Hindlimb muscle (tissue), 1 donor: ENCODE measurements around the gene SNX21. TPM values are rescaled to one million over a fixed set of nuclear protein-coding genes. Genes with fewer than 3 reads are reported as not detected.
"Not testable (repeated sequence)": the region's sequence is repeated elsewhere in the genome, so short reads cannot be mapped to it uniquely, and the experiment has no call there.

ENCODE experiments used
- DNase-seq: peaks from one replicate; pipeline ENCODE4 v3.0.0-alpha.2; 2013
- polyA plus RNA-seq: library from polyadenylated mRNA; unstranded; fragments of 120-200 nt; gene quantifications from one replicate; pipeline ENCODE4 v1.2.1, GENCODE V29; 2013; ENCODE audit not compliant: insufficient read length

The SNX21 gene
- polyA plus RNA-seq, 1 donor = 34.7 TPM

GRCh38 chr20:45851501-45851900 lies 17.9 kb downstream of the SNX21 start:
- DNase-seq = no peak

DNA sequence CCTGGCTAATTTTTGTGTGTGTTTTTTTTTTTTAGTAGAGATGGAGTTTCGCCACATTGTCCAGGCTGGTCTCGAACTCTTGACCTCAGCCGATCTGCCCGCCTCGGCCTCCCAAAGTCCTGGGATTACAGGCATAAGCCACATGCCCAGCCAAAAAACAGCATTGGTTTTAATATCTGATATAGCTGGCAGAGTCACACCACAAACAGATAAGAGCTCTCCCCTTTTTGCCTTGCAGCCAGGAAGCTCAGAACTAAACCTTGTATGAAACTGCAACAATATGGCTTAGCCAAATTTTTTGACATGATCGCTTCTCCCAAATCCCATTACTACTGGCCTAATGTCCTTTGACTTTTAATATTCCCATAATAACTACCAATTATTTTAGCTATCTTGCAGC lies 18.7 kb downstream of the SNX21 start:
- no peak for DNase-seq

- DNase-seq = no peak
Observed at GRCh38 chr20:45853484-45853883, 19.9 kb downstream of the SNX21 start.

GRCh38 chr20:45857114-45857881 lies 23.7 kb downstream of the SNX21 start, which contains the start of the genes ACOT8 and ZSWIM3:
Gene ACOT8 (minus strand): TSS chr20:45857392. CDS start chr20:45857315, 77 bp downstream.
Gene ZSWIM3 (plus strand): TSS chr20:45857614. CDS start chr20:45857826, 212 bp downstream.
- peak; percentile 100 for DNase-seq

- DNase-seq = no peak
Observed at GRCh38 chr20:45857882-45858216, 24.2 kb downstream of the SNX21 start.

DNA sequence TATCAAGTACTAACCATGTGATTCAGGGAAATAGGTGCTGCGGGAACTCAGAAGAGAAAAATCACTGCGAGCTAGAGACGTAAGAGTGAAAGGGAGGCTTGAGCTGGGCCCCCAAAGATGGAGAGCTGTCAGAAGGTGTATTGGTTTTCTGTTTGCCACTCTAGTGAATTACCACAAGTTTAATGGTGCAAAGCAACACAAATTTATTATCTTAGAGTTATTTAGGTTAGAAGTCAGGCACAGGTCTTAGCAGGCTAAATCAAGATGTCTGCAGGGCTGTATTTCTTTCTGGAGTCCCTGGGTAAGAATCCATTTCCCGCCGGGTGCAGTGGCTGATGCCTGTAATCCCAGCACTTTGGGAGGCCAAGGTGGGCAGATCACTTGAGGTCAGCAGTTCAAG lies 26.3 kb downstream of the SNX21 start:
- DNase-seq = no peak

DNA sequence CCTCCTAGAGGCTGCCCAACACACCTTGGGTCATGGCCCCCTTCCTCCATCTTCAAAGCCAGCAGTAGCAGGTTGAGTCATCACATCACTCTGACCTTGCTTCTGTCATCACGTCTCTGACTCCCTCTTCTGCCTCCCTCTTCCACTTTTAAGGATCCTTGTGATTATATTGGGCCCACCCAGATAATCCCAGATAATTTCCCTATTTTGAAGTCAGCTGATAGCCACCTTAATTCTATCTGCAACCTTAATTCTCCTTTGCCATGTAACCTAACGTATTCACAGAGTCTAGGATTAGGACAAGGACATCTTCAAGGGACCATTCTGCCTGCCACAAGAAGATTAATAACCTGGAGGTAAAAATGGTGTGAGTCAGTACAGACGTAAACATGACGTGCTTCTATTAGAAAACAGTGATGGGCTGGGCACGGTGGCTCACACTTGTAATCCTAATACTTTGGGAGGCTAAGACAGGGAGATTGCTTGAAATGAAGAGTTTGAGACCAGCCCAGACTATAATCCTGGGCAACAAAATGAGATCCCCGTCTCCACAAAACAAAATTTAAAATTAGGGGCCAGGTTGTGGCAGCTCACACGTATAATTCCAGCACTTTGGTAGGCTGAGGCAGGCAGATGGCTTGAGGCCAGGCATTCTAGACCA lies 27.1 kb downstream of the SNX21 start:
- no peak for DNase-seq

- no peak for DNase-seq
Observed at GRCh38 chr20:45861221-45862075, 27.8 kb downstream of the SNX21 start.

GRCh38 chr20:45863543-45864470 lies 30.2 kb downstream of the SNX21 start:
- DNase-seq = no peak

DNA sequence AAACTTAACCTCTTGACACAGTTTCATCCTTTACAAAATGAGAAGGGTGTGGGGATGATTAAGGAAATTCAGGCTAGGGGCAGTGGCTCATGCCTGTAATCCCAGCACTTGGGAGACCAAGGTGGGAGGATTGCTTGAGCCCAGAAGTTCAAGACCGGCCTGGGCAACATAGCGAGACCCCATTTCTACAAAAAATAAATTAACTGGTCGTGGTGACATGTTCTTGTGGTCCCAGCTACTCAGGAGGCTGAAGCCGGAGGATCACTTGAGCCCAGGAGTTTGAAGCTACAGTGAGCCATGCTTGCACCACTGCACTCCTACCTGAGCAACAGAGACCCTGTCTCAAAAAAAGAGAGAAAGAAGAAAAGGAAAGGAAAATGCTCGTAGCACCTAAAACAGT lies 32.9 kb downstream of the SNX21 start:
- no peak for DNase-seq

- no peak for DNase-seq
Observed at GRCh38 chr20:45867136-45867818, 33.7 kb downstream of the SNX21 start.

- DNase-seq = no peak
Observed at GRCh38 chr20:45867819-45868176, 34.2 kb downstream of the SNX21 start.

GRCh38 chr20:45872626-45873025 lies 39.0 kb downstream of the SNX21 start:
- no peak for DNase-seq

GRCh38 chr20:45873409-45874103 lies 40.0 kb downstream of the SNX21 start:
- DNase-seq = no peak

GRCh38 chr20:45874104-45874481 lies 40.5 kb downstream of the SNX21 start:
- not testable (repeated sequence) for DNase-seq

DNA sequence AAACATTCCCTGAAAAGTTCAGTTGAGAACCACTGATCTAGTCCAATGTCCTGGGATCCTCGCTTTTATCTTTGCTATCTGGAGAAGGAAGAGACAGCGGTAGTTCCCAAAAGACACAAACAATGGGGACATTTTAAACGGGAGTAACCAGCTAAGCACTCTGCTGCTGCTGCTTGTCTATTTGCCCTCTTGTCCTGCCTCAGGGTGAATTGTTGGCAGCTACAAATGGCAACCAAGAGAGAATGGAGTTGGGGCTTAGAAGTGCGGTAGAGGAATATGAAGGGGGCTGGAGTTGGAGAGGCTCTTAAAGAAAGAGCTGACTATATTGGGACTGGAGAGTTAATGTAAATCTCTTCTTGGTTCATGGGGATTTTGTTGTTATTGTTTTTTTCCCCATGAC lies 41.0 kb downstream of the SNX21 start:
- DNase-seq = no peak

- no peak for DNase-seq
Observed at GRCh38 chr20:45878076-45878761, 44.6 kb downstream of the SNX21 start.

- peak; percentile 100 for DNase-seq
Observed at GRCh38 chr20:45880988-45881788, 47.6 kb downstream of the SNX21 start, which contains the start of gene ZSWIM1. Gene ZSWIM1 (plus strand): TSS chr20:45881227. CDS start chr20:45882593, 1,366 bp downstream.

DNA sequence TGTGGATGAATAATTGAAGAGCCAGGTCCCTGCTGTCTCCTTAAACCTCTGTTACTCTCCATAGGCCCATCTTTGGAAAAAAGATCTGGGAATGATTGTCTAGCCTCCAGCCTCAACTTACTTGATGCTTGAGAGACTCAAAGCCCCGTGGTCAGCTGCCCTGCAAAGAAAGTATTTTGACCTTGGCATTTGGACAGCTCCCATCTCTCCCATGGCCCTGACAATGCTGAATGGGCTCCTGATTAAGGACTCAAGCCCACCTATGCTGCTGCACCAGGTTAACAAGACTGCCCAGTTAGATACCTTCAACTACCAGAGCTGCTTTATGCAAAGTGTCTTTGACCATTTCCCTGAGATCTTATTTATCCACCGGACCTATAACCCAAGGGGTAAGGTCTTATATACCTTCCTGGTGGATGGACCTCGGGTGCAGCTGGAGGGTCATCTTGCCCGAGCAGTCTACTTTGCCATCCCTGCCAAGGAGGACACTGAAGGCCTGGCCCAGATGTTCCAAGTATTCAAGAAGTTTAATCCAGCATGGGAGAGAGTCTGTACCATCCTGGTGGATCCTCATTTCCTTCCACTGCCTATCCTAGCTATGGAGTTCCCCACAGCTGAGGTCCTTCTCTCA lies 49.0 kb downstream of the SNX21 start:
- DNase-seq = no peak
